ENCODE data around the gene INPP4B. TPM values are rescaled to one million over a fixed set of nuclear protein-coding genes. Genes with fewer than 3 reads are reported as not detected.

Gene INPP4B
- total RNA-seq, 2 donors from 2014 or later, result 18.1 to 19.6 TPM

DNA sequence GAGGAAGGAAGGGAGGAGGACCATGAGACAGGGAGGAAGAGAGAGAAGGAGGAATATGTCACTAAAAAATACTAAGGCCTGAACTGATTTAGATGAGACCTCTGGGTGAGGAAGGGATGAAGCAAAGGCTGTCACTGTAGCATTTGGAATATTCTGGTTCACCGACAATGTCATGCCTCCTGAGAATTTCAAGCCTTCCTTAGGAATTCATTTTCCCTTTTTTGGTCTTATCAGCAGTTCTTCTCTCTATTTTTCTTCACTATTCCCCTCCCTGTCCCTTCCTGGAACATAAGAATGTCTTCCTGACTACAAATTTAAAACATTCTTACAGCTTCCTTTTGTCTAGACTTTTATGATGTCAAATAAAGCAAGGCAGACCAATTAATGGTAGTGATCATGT, 527.8 kb downstream of the INPP4B start:
- DNase-seq (no peak), ATAC-seq (no peak)
- intact Hi-C loops (cut with DNase I, micrococcal nuclease), result no loop called here

- DNase-seq, result no peak
- intact Hi-C loops (cut with DNase I, micrococcal nuclease), result no loop called here
- no peak for ATAC-seq
Observed at GRCh38 chr4:142316913-142317312, 529.2 kb downstream of the INPP4B start.

DNA sequence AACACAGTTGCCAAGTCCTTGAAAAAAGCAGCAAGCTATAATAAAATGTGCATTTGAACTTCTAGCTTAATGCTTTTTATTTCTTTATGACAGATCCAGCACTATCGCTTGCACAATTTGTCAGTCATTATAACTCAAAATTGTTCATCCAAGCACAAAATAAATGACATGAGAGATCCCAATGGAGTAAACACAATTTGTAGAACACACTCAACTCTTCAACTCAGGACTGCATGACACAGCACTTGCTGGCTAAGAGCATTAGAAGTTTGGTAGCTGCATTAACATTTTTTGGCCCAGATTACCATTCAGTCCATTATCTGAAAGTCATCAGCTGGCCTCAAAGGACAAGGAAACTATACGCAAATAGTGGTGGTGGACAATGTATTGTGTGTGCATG, 530.1 kb downstream of the INPP4B start:
- intact Hi-C loops (cut with DNase I, micrococcal nuclease), result no loop called here
- ATAC-seq (peak; percentile 11), DNase-seq (no peak)

GRCh38 chr4:142314686-142315085, 531.4 kb downstream of the INPP4B start:
- ATAC-seq, result peak; percentile 93
- peak; percentile 44 to 75 for DNase-seq
- intact Hi-C loops (cut with DNase I, micrococcal nuclease), result no loop called here

GRCh38 chr4:142314247-142314646, 531.9 kb downstream of the INPP4B start:
- DNase-seq, result peak in 1 of 2 donors; percentile 20
- intact Hi-C loops (cut with DNase I, micrococcal nuclease), result no loop called here
- peak; percentile 91 for ATAC-seq

DNA sequence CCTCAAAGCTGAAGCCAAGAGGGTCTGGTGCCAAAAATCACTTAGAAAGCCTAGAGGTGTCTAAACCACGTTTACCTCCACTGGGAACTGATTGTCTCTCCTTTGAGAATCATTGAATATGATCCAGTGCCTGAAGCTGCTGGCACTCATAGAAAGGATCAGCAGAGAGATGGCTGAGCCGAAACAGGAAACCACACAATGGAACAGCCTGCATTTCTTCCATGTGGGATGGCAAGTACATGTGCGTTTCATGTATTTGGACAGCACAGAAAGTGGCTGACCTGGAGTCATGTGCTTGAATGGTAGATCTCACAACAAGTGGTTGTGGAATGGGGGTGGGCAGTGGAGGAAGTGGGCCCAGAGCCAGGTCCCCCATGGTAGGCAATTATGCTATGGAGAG, 533.7 kb downstream of the INPP4B start:
- intact Hi-C loops (cut with DNase I, micrococcal nuclease), result no loop called here
- DNase-seq (no peak), ATAC-seq (no peak)

DNA sequence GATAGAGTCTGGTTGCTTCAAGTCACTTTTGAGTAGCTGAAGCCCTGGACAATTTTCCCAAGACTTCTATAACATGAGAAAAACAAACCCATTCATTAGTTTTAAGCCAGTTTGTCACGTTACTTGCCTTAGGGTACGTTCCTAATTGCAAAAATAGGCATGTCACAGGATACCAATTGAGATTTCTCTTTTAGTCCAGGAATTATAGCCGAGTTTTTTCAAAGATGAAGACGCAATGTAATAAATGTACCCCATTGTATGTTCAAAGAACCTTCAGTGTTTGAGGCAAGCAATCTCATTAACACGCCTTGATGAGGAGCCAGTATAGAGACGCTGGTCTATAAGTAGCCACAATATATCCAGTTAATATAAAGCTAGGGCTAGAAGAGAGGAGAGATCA, 534.2 kb downstream of the INPP4B start:
- intact Hi-C loops (cut with DNase I, micrococcal nuclease), result no loop called here
- ATAC-seq (no peak), DNase-seq (no peak)

DNA sequence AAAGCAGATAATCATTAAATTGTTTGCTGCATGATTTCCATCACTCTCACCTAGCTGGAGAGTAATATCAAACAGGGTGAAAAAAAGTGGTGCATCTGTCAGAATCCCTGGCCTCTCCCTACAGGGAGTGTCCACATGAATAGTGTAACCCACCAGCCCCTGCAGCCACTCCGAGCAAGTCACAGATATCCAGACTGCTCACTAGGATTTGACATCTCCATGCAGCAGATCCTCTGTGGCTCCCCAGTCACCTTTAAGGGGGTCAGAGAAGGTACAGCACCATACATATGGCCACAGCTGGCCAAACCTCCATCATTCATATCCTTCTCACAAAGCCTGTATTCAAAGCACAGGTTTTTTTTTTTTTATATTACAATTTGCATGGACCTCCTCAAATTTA, 536.3 kb downstream of the INPP4B start:
- intact Hi-C loops (cut with DNase I, micrococcal nuclease), result no loop called here
- ATAC-seq, result no peak

DNA sequence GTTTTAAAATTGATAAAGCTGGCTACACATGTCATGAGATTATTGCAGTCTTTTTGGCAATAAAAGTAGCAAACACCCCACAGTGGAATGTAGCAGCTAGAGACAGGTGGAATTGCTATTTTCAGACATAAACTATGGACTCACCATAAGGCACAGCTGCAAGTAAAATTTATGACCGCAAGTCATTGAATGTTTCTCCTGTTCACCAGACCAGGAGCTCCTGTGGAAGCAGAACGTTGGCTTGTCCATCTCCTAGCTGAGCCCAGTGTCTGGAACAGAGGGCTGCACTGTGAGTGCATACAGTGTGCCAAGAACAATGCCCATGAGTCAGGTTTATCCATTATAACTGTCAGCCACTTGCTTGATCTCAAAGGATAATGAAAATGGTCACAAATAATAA, 538.2 kb downstream of the INPP4B start:
- ATAC-seq (peak; percentile 98), DNase-seq (peak in 1 of 2 donors; percentile 54)
- intact Hi-C loops (cut with DNase I, micrococcal nuclease), result no loop called here

More for the DNA sequence above, 536.3 kb downstream of the INPP4B start:
- DNase-seq, result no peak

DNA sequence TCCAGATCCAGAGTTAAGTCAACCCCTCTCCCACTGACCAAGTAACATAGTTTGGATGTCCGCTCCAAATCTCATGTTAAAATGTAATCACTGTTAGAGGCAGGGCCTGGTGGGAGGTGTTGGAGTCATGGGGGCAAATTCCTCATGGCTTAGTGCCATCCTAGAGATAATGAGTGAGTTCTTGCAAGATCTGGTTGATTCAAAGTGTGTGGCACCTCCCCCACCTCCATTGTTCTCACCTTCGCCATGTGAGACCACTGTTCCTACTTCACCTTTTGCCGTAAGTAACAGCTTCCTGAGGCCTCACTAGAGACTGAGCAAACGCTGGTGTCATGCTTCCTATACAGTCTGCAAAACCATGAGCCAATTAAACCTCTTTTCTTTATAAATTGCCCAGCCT, 548.8 kb downstream of the INPP4B start:
- DNase-seq, result no peak
- ATAC-seq, result no peak
- intact Hi-C loops (cut with DNase I, micrococcal nuclease), result no loop called here

DNA sequence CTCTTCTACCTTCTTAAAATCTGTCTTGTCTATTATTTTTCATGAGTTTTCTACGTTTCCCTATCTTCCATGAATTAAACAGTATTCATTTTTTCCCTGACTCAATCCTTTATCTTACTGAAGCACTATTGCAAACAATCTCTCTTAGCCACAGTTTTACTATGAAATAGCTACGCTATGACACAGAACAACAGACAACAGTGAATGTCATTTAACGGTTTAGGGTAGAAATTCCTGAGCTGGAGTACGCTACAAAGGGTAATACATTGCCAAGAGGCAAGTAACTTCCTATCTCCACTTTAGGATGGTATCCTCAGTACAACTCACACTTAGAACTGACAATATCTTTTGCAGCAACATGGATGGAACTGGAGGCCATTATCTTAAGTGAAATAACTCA, 552.6 kb downstream of the INPP4B start:
- intact Hi-C loops (cut with DNase I, micrococcal nuclease), result no loop called here
- ATAC-seq (no peak), DNase-seq (no peak)

DNA sequence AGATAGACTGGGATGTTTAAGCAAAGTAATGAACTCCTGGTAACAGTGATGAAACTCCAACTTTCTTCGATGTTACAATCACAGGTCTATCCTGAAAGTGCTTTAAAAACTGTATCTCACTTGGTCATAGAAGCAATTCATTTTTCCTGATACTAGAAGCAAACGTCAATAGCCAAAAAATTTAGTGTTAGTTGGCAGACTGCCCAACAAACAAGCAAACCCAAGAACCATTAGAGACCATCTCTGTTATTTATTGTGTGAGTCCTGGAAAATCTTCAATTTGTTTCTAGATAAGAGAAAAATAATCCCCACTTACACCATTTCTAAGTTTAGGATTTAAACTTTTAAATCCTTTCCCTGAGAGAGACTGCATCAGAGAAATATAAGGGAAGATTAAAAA, 553.9 kb downstream of the INPP4B start:
- DNase-seq (no peak), ATAC-seq (no peak)
- intact Hi-C loops (cut with DNase I, micrococcal nuclease), result no loop called here

GRCh38 chr4:142291299-142292050, 554.6 kb downstream of the INPP4B start:
- intact Hi-C loops (cut with DNase I, micrococcal nuclease), result no loop called here
- no peak for ATAC-seq
- DNase-seq, result no peak

DNA sequence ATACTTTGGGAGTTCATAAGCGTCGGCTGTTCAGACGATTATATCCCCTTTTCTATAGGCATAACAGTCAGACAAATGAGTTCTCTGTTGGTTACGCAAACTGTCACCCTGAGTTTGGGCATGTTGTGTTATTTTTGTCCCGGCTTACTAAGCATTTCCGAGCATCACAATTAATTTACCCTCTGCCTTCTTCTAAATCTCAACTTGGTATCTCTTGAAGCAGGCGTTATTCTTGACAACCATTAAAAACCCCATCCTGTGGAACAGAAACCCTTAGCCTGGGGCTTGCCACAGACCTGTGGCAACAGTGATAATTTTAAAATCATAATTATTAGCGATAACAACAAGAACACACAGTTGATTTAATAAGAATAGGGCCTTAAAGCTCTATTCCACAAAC, 558.7 kb downstream of the INPP4B start:
- DNase-seq (no peak), ATAC-seq (no peak)
- intact Hi-C loops (cut with DNase I, micrococcal nuclease), result no loop called here

DNA sequence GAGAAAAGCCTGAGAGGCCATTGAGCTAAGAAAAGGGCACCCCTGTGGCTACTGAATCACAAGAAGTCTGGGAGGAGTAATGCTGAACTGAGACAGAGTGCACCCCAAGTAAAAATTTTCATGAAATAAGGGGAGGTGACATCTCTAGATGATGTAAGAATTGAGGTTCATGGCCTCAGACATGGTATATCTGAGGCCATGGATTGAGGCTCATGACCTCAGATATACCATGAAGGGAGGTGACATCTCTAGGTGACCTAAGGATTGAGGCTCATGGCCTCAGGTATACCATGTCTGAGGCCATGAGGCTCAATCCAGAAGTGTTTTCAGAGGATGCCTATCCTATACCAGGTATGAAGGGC, 560.9 kb downstream of the INPP4B start:
- ATAC-seq (no peak), DNase-seq (no peak)
- intact Hi-C loops (cut with DNase I, micrococcal nuclease), result no loop called here

- ATAC-seq (no peak), DNase-seq (no peak)
- intact Hi-C loops (cut with DNase I, micrococcal nuclease), result no loop called here
Observed at GRCh38 chr4:142284402-142285221, 561.5 kb downstream of the INPP4B start.

DNA sequence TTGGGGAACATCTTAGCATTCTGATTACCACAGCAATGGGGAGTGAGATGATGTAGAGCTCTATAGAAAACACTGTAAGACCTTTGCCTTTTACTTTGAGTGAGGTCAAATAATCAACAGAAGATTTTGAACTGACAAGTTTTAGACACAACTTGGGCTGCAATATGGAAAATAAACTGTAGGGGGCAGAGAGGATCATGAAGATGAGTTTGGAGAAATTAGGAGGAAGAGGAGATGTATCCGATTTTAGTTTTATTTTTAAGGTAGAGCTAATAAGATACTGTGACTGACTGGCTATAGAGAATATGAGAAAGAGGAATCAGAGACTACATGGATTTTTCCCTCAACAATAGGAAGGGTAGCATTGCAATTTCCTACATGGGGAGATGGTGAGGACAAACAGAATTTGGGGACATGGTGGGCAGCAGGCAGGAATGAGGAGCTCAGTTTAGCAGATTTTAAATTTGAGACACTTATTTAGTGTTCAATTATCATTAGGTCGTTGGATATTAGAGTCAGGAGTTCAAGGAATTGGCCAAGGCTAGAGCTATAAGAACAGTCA, 563.1 kb downstream of the INPP4B start:
- ATAC-seq (peak; percentile 33), DNase-seq (no peak)
- intact Hi-C loops (cut with DNase I, micrococcal nuclease), result no loop called here

GRCh38 chr4:142281999-142282398, 564.1 kb downstream of the INPP4B start:
- ATAC-seq (no peak), DNase-seq (no peak)
- intact Hi-C loops (cut with DNase I, micrococcal nuclease), result no loop called here

GRCh38 chr4:142278663-142279062, 567.4 kb downstream of the INPP4B start:
- ATAC-seq, result no peak
- intact Hi-C loops (cut with DNase I, micrococcal nuclease), result no loop called here
- no peak for DNase-seq

GRCh38 chr4:142278171-142278570, 567.9 kb downstream of the INPP4B start:
- intact Hi-C loops (cut with DNase I, micrococcal nuclease), result no loop called here
- no peak for ATAC-seq
- DNase-seq, result no peak
